WTC11 (cell line): ENCODE data around the gene NPHS1. TPM values are rescaled to one million over a fixed set of nuclear protein-coding genes. Genes with fewer than 3 reads are reported as not detected.

Experiments
- ATAC-seq: fragments of 200-7000 bp; cut with Tn5 transposase; 2 replicates; pipeline ENCODE4 v1.10.0; 2021; ENCODE audit warnings: mild to moderate bottlenecking, moderate library complexity
- CTCF ChIA-PET: fragments of 300-600 bp; sonication (Branson Sonifier 250); formaldehyde crosslinking; loops from one replicate; lab custom pipeline; 2021; ENCODE audit warnings: antibody characterized with exemption; lab: Charles Lee
- POLR2A ChIA-PET: fragments of 350-600 bp; sonication (Branson Sonifier 250); formaldehyde crosslinking; loops from one replicate; lab custom pipeline; 2021; ENCODE audit warnings: antibody characterized with exemption; lab: Charles Lee
- DNase-seq: peaks from one replicate; pipeline ENCODE4 v3.0.0; 2021; ENCODE audit warnings: low spot score
- H3K27ac Mint-ChIP-seq: 2 replicates; pipeline ENCODE4 v1.8.0; 2021; ENCODE audit warnings: mixed read lengths
- H3K27me3 Mint-ChIP-seq: 2 replicates; pipeline ENCODE4 v1.8.0; 2021; ENCODE audit warnings: low read depth, mild to moderate bottlenecking, moderate library complexity, mixed read lengths
- H3K36me3 Mint-ChIP-seq: 2 replicates; pipeline ENCODE4 v1.8.0; 2021; ENCODE audit warnings: mixed read lengths
- H3K4me1 Mint-ChIP-seq: 2 replicates; pipeline ENCODE4 v1.8.0; 2022; ENCODE audit warnings: mixed read lengths
- H3K4me3 Mint-ChIP-seq: 2 replicates; pipeline ENCODE4 v1.8.0; 2021; ENCODE audit warnings: mild to moderate bottlenecking, moderate library complexity, mixed read lengths
- H3K9me3 Mint-ChIP-seq: 2 replicates; pipeline ENCODE4 v1.8.0; 2021; ENCODE audit warnings: mixed read lengths
- ATF6 ChIP-seq: sonication (generic); formaldehyde crosslinking; IDR thresholded peaks from 2 replicates; pipeline ENCODE4 v1.8.1; 2023; ENCODE audit warnings: mild to moderate bottlenecking, missing genetic modification reagents
- CTCF ChIP-seq: fragments of 200-600 bp; IDR thresholded peaks from 2 replicates; pipeline ENCODE4 v1.8.0; 2022; ENCODE audit warnings: antibody characterized with exemption
- E2F1 ChIP-seq: sonication (generic); formaldehyde crosslinking; IDR thresholded peaks from 2 replicates; pipeline ENCODE4 v1.8.0; 2022; ENCODE audit warnings: mild to moderate bottlenecking, missing genetic modification reagents
- FOXJ3 ChIP-seq: sonication (generic); formaldehyde crosslinking; IDR thresholded peaks from 2 replicates; pipeline ENCODE4 v1.9.0; 2021; ENCODE audit warnings: missing genetic modification reagents, mild to moderate bottlenecking, borderline replicate concordance
- GABPB1 ChIP-seq: sonication (generic); formaldehyde crosslinking; IDR thresholded peaks from 2 replicates; pipeline ENCODE4 v1.8.1; 2023; ENCODE audit warnings: mild to moderate bottlenecking, missing genetic modification reagents
- JUN ChIP-seq: sonication (generic); formaldehyde crosslinking; IDR thresholded peaks from 2 replicates; pipeline ENCODE4 v1.8.0; 2023; ENCODE audit warnings: mild to moderate bottlenecking, missing genetic modification reagents
- MAX ChIP-seq: sonication (generic); formaldehyde crosslinking; IDR thresholded peaks from 2 replicates; pipeline ENCODE4 v1.8.0; 2022; ENCODE audit warnings: mild to moderate bottlenecking, missing genetic modification reagents
- NR2C2 ChIP-seq: sonication (generic); formaldehyde crosslinking; IDR thresholded peaks from 2 replicates; pipeline ENCODE4 v1.8.0; 2022; ENCODE audit warnings: mild to moderate bottlenecking, missing genetic modification reagents
- ZBTB43 ChIP-seq: sonication (generic); formaldehyde crosslinking; IDR thresholded peaks from 2 replicates; pipeline ENCODE4 v1.8.1; 2023; ENCODE audit warnings: mild to moderate bottlenecking, missing genetic modification reagents
- ZNF263 ChIP-seq: sonication (generic); formaldehyde crosslinking; IDR thresholded peaks from 2 replicates; pipeline ENCODE4 v1.8.1; 2022; ENCODE audit warnings: low read depth, mild to moderate bottlenecking, moderate library complexity, missing genetic modification reagents
- ZNF512 ChIP-seq: sonication (generic); formaldehyde crosslinking; IDR thresholded peaks from 2 replicates; pipeline ENCODE4 v1.8.1; 2022; ENCODE audit warnings: missing genetic modification reagents, borderline replicate concordance
- ZNF532 ChIP-seq: fragments of 250-450 bp; sonication (Bioruptor Pico); IDR thresholded peaks from 2 replicates; pipeline ENCODE4 v1.9.0; 2021; ENCODE audit warnings: mild to moderate bottlenecking, borderline replicate concordance
- ZSCAN18 ChIP-seq: fragments of 250-450 bp; sonication (Bioruptor Pico); IDR thresholded peaks from 2 replicates; pipeline ENCODE4 v2.1.2; 2022; ENCODE audit warnings: mild to moderate bottlenecking, moderate library complexity
- total RNA-seq: library from RNA; stranded (reverse); gene quantifications from 3 replicates; pipeline ENCODE4 v1.2.3, GENCODE V29; 2021
- TF ChIP-seq, protein P1 (sequence below): sonication (generic); formaldehyde crosslinking; IDR thresholded peaks from 2 replicates; pipeline ENCODE4 v1.8.0; 2023; ENCODE audit warnings: missing genetic modification reagents
- TF ChIP-seq, protein P2 (sequence below): sonication (generic); formaldehyde crosslinking; IDR thresholded peaks from 2 replicates; pipeline ENCODE4 v1.8.0; 2022; ENCODE audit warnings: missing genetic modification reagents

The NPHS1 gene
- total RNA-seq, 1 experiment from 2014 or later: 0.61 TPM

GRCh38 chr19:35848919-35849505, 3.3 kb downstream of the NPHS1 start:
- H3K27ac Mint-ChIP-seq: no peak overlapping the region
- TF ChIP-seq, protein P1, sequence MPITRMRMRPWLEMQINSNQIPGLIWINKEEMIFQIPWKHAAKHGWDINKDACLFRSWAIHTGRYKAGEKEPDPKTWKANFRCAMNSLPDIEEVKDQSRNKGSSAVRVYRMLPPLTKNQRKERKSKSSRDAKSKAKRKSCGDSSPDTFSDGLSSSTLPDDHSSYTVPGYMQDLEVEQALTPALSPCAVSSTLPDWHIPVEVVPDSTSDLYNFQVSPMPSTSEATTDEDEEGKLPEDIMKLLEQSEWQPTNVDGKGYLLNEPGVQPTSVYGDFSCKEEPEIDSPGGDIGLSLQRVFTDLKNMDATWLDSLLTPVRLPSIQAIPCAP (CRISPR knock-in tag): no peak
- no peak for TF ChIP-seq E2F1 (CRISPR knock-in tag)
- no peak for TF ChIP-seq ZBTB43
- TF ChIP-seq NR2C2 (CRISPR knock-in tag): no peak
- TF ChIP-seq, protein P2, sequence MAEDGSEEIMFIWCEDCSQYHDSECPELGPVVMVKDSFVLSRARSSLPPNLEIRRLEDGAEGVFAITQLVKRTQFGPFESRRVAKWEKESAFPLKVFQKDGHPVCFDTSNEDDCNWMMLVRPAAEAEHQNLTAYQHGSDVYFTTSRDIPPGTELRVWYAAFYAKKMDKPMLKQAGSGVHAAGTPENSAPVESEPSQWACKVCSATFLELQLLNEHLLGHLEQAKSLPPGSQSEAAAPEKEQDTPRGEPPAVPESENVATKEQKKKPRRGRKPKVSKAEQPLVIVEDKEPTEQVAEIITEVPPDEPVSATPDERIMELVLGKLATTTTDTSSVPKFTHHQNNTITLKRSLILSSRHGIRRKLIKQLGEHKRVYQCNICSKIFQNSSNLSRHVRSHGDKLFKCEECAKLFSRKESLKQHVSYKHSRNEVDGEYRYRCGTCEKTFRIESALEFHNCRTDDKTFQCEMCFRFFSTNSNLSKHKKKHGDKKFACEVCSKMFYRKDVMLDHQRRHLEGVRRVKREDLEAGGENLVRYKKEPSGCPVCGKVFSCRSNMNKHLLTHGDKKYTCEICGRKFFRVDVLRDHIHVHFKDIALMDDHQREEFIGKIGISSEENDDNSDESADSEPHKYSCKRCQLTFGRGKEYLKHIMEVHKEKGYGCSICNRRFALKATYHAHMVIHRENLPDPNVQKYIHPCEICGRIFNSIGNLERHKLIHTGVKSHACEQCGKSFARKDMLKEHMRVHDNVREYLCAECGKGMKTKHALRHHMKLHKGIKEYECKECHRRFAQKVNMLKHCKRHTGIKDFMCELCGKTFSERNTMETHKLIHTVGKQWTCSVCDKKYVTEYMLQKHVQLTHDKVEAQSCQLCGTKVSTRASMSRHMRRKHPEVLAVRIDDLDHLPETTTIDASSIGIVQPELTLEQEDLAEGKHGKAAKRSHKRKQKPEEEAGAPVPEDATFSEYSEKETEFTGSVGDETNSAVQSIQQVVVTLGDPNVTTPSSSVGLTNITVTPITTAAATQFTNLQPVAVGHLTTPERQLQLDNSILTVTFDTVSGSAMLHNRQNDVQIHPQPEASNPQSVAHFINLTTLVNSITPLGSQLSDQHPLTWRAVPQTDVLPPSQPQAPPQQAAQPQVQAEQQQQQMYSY (CRISPR knock-in tag): no peak
- no peak for TF ChIP-seq ZNF512 (CRISPR knock-in tag)
- no peak for TF ChIP-seq JUN (CRISPR knock-in tag)
- no peak for TF ChIP-seq ZNF263 (CRISPR knock-in tag)
- no peak for TF ChIP-seq ZSCAN18
- TF ChIP-seq ATF6 (CRISPR knock-in tag): no peak
- CTCF ChIA-PET: interaction anchor here (0.6 to 2.9 kb wide), 2 partner anchors 12 to 31 kb away, joined by 3 to 36 read pairs; no protein-coding TSS in a partner anchor
- H3K27me3 Mint-ChIP-seq: peaks cover 90% of the 10 kb centered on the region
- H3K4me1 Mint-ChIP-seq: peaks cover 28% of the 10 kb centered on the region
- ATAC-seq: no peak
- H3K36me3 Mint-ChIP-seq: no peaks in the 10 kb centered on the region
- H3K9me3 Mint-ChIP-seq: no peaks in the 10 kb centered on the region
- no peak for DNase-seq
- no peak overlapping the region for H3K4me3 Mint-ChIP-seq
- POLR2A ChIA-PET: no interaction called here

GRCh38 chr19:35848486-35848885, 3.8 kb downstream of the NPHS1 start:
- ChIA-PET CTCF (interaction anchor here (0.6 kb wide), 1 partner anchor 30 kb away, joined by 3 read pairs; no protein-coding TSS in a partner anchor), POLR2A (no interaction called here)
- Mint-ChIP-seq H3K27ac (no peak overlapping the region), H3K4me3 (no peak overlapping the region), H3K36me3 (no peaks in the 10 kb centered on the region), H3K4me1 (peaks cover 32% of the 10 kb centered on the region), H3K9me3 (no peaks in the 10 kb centered on the region), H3K27me3 (peaks cover 92% of the 10 kb centered on the region)
- ATAC-seq (no peak), DNase-seq (no peak)
- no peak for TF ChIP-seq FOXJ3 (CRISPR knock-in tag)
- no peak for TF ChIP-seq ZNF532
- TF ChIP-seq GABPB1 (CRISPR knock-in tag): no peak
- TF ChIP-seq CTCF: no peak
- no peak for TF ChIP-seq MAX (CRISPR knock-in tag)
